ENCODE measurements around the gene FOXR1. TPM values are rescaled to one million over a fixed set of nuclear protein-coding genes. Genes with fewer than 3 reads are reported as not detected.
A peak's percentile ranks its signal among the peaks of the same experiment; 100 is the strongest.
"Not testable (repeated sequence)": the region's sequence is repeated elsewhere in the genome, so short reads cannot be mapped to it uniquely, and the experiment has no call there.

The FOXR1 gene
- total and polyA plus RNA-seq, 7 experiments from 2014 or later, result not detected

DNA sequence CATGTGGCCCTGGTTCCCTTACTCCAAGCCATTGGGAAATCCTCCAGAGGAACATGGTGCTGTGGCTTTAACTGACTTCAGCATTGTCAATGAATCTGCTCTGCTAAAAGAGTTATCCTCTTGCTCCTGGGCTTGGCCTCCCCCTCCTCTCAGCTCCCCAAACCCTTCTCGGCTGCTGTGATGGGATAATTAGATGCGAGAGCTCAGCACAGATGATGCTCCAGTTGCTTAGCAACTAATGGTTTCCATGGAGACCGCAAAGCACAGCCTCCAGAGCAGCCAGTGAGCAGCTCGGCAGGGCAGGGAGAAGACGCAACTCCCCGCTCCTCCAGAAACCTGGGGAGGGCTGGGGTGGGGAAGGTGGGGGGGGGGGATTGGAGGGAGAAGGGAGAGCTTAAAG lies 18.3 kb upstream of the FOXR1 start:
- Histone ChIP-seq H3K4me3 (ENCODE audit: low read length) (no peak overlapping the region), H3K36me3 (ENCODE audit: control insufficient read depth in 2 of 3, insufficient read depth in 3 of 3, low read length in 3 of 3) (no peaks in the 10 kb centered on the region), H3K27me3 (ENCODE audit: control insufficient read depth in 2 of 2, insufficient read depth in 2 of 2, low read length in 2 of 2) (no peaks in the 10 kb centered on the region), H3K9me3 (ENCODE audit: control insufficient read depth in 2 of 3, low read length in 3 of 3) (no peaks in the 10 kb centered on the region), H3K27ac (ENCODE audit: low read depth, low read length) (no peak overlapping the region), H3K4me1 (ENCODE audit: control insufficient read depth in 2 of 2, insufficient read depth in 2 of 2, low read length in 2 of 2) (no peaks in the 10 kb centered on the region)
- H3K4me3 Mint-ChIP-seq, result no peak overlapping the region
- ATAC-seq, result no peak
- H3K4me1 Mint-ChIP-seq, result peaks cover 0 to 9% (median 5%) of the 10 kb centered on the region in 7 donors
- H3K27me3 Mint-ChIP-seq, result peaks cover 0 to 33% (median 0%) of the 10 kb centered on the region in 5 donors
- DNase-seq, result no peak
- intact Hi-C loops (cut with micrococcal nuclease), result no loop called here
- no peaks in the 10 kb centered on the region for H3K36me3 Mint-ChIP-seq
- CTCF ChIA-PET, result interaction anchor here (0.6 to 1.0 kb wide), 2 partner anchors 76 to 266 kb away, joined by 4 to 5 read pairs; no protein-coding TSS in a partner anchor
- no peaks in the 10 kb centered on the region for H3K9me3 Mint-ChIP-seq
- peak overlapping the region in 1 of 9 donors; percentile 72 for H3K27ac Mint-ChIP-seq
- POLR2A ChIA-PET, result interaction anchor here (1.8 to 2.8 kb wide), 2 partner anchors 58 to 264 kb away, joined by 4 to 6 read pairs; no protein-coding TSS in a partner anchor

DNA sequence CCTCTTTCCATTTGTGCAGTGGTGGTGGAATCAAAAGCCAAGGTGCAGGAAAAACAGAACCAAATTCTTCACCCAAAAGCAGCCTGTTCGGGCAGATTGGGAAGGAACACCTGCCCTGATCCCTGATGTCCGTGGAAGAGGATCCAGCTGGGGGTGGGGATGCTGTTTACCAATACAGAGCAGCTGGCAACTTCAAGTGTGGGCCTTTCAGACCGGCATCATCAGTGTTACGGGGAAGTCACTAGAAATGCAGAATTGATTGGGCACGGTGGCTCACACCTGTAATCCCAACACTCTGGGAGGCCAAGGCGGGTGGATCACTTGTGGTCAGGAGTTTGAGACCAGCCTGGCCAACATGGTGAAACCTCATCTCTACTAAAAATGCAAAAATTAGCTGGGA lies 17.6 kb upstream of the FOXR1 start:
- intact Hi-C loops (cut with micrococcal nuclease), result loop anchor here in 1 of 2 donors (2.0 kb wide), 1 partner anchor 15 kb away; no protein-coding TSS in a partner anchor

DNA sequence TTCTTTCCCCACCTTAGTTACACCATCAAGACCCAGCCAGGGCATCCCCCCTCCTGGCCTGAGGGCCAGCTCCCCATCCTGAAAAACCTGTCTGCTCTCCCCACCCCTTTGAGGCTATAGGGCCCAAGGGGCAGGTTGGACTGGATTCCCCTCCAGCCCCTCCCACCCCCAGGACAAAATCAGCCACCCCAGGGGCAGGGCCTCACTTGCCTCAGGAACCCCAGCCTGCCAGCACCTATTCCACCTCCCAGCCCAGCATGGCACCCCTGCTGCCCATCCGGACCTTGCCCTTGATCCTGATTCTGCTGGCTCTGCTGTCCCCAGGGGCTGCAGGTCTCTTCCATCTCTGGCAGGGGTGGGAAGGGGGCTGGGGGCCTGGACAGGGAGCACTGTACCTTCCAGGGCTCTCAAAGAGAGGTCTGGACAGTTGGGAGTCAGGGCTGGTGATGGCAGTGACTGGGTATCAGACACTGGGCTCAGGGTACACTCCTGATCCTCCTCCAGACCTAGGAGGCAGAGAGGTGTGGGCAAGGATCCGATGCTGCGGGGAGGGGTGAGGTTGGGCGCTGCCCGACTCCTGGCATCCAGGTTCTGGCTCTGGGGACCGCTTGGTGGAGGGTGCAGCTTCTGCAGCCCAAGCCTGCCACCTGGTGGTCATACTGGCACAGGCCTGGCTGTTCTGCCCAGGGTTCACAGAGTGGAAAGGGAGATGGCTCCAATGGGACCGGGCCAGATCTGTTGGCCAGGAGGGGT lies 15.3 kb upstream of the FOXR1 start, which contains the start of gene UPK2:
TSS of gene UPK2 (plus strand) at position 205 of the 753 bp plus-strand sequence. CDS start at position 258, 53 bp downstream.
- H3K4me3 ChIP-seq (ENCODE audit: low read length), result no peak within 1 kb of the TSS
- peak; percentile 74 to 91 (median 83) for DNase-seq
- peak within 1 kb of the TSS in 8 of 9 donors; percentile 2 to 77 (median 54) for H3K27ac Mint-ChIP-seq
- CTCF ChIA-PET, result interaction anchor here (0.6 to 2.2 kb wide), 17 partner anchors 12 to 771 kb away, joined by 3 to 11 read pairs (median 3); no protein-coding TSS in a partner anchor
- no peaks in the 10 kb centered on the region for H3K9me3 Mint-ChIP-seq
- POLR2A ChIA-PET, result interaction anchor here (0.6 to 1.8 kb wide), 7 partner anchors 13 to 180 kb away, joined by 3 to 5 read pairs (median 3); no protein-coding TSS in a partner anchor
- H3K4me3 Mint-ChIP-seq, result peak within 1 kb of the TSS in 1 of 10 donors; percentile 49
- no peaks in the 10 kb centered on the region for H3K4me1 ChIP-seq (ENCODE audit: control insufficient read depth in 2 of 2, insufficient read depth in 2 of 2, low read length in 2 of 2)
- peaks cover 0 to 11% (median 5%) of the 10 kb centered on the region in 7 donors for H3K4me1 Mint-ChIP-seq
- no peak within 1 kb of the TSS for H3K27ac ChIP-seq (ENCODE audit: low read depth, low read length)
- peak; percentile 99 for ATAC-seq
- peaks cover 0 to 31% (median 0%) of the 10 kb centered on the region in 5 donors for H3K27me3 Mint-ChIP-seq
- no peaks in the 10 kb centered on the region for H3K27me3 ChIP-seq (ENCODE audit: control insufficient read depth in 2 of 2, insufficient read depth in 2 of 2, low read length in 2 of 2)
- H3K36me3 ChIP-seq (ENCODE audit: control insufficient read depth in 2 of 3, insufficient read depth in 3 of 3, low read length in 3 of 3), result no peaks in the 10 kb centered on the region
- intact Hi-C loops (cut with micrococcal nuclease), result loop anchor here (1.0 to 2.0 kb wide), 9 partner anchors 26 to 361 kb away; partner anchors contain the start of genes DDX6 (in 1 of the 2) and SLC37A4 (in 1 of the 2)
- H3K9me3 ChIP-seq (ENCODE audit: control insufficient read depth in 2 of 3, low read length in 3 of 3), result no peaks in the 10 kb centered on the region
- H3K36me3 Mint-ChIP-seq, result no peaks in the 10 kb centered on the region

More for the DNA sequence above, 17.6 kb upstream of the FOXR1 start:
- not testable (repeated sequence) for H3K9me3 Mint-ChIP-seq; H3K4me1 ChIP-seq (ENCODE audit: control insufficient read depth in 2 of 2, insufficient read depth in 2 of 2, low read length in 2 of 2); H3K4me3 ChIP-seq (ENCODE audit: low read length); H3K36me3 ChIP-seq (ENCODE audit: control insufficient read depth in 2 of 3, insufficient read depth in 3 of 3, low read length in 3 of 3); H3K4me1 Mint-ChIP-seq; H3K27me3 ChIP-seq (ENCODE audit: control insufficient read depth in 2 of 2, insufficient read depth in 2 of 2, low read length in 2 of 2); H3K27ac ChIP-seq (ENCODE audit: low read depth, low read length); ATAC-seq; H3K36me3 Mint-ChIP-seq; H3K4me3 Mint-ChIP-seq; DNase-seq; H3K9me3 ChIP-seq (ENCODE audit: control insufficient read depth in 2 of 3, low read length in 3 of 3); H3K27ac Mint-ChIP-seq
- ChIA-PET CTCF (interaction anchor here (0.8 to 1.2 kb wide), 2 partner anchors 264 to 289 kb away, joined by 3 to 6 read pairs; no protein-coding TSS in a partner anchor), POLR2A (interaction anchor here (1.8 to 2.8 kb wide), 2 partner anchors 58 to 264 kb away, joined by 4 to 6 read pairs; no protein-coding TSS in a partner anchor)
- H3K27me3 Mint-ChIP-seq, result peaks cover 0 to 31% (median 0%) of the 10 kb centered on the region in 5 donors

DNA sequence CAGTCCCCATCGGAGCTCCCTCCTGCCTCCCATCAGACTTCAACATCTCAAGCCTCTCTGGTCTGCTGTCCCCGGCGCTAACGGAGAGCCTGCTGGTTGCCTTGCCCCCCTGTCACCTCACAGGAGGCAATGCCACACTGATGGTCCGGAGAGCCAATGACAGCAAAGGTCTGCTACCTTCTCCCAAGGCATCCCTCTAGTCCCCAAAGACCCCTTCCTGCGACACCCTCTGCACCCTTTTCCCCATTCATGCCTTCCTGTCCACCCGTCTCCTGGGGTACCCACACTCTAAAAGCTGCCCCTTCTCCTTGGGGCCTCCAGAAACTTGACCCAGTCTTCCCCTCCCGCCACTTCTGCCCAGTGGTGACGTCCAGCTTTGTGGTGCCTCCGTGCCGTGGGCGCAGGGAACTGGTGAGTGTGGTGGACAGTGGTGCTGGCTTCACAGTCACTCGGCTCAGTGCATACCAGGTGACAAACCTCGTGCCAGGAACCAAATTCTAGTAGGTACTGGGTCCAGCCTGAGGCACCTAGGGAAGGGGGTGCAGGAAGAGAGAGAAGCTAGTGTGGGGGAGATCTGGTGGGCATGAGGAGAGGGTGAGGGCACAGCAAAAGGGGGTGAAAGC lies 14.6 kb upstream of the FOXR1 start:
- Mint-ChIP-seq H3K9me3 (no peaks in the 10 kb centered on the region), H3K4me3 (no peak overlapping the region), H3K4me1 (peaks cover 0 to 11% (median 5%) of the 10 kb centered on the region in 7 donors), H3K36me3 (no peaks in the 10 kb centered on the region), H3K27me3 (peaks cover 0 to 29% (median 0%) of the 10 kb centered on the region in 5 donors), H3K27ac (peak overlapping the region in 4 of 9 donors; percentile 2 to 68 (median 34))
- no peaks in the 10 kb centered on the region for H3K4me1 ChIP-seq (ENCODE audit: control insufficient read depth in 2 of 2, insufficient read depth in 2 of 2, low read length in 2 of 2)
- CTCF ChIA-PET, result interaction anchor here (0.6 to 2.2 kb wide), 20 partner anchors 12 to 772 kb away, joined by 3 to 11 read pairs (median 3); no protein-coding TSS in a partner anchor
- no peak overlapping the region for H3K27ac ChIP-seq (ENCODE audit: low read depth, low read length)
- no peaks in the 10 kb centered on the region for H3K36me3 ChIP-seq (ENCODE audit: control insufficient read depth in 2 of 3, insufficient read depth in 3 of 3, low read length in 3 of 3)
- H3K4me3 ChIP-seq (ENCODE audit: low read length), result no peak overlapping the region
- intact Hi-C loops (cut with micrococcal nuclease), result loop anchor here (1.0 to 2.0 kb wide), 9 partner anchors 27 to 362 kb away; partner anchors contain the start of genes DDX6 (in 1 of the 2) and SLC37A4 (in 1 of the 2)
- H3K27me3 ChIP-seq (ENCODE audit: control insufficient read depth in 2 of 2, insufficient read depth in 2 of 2, low read length in 2 of 2), result no peaks in the 10 kb centered on the region
- ATAC-seq (peak; percentile 17), DNase-seq (no peak)
- POLR2A ChIA-PET, result interaction anchor here (0.6 to 1.8 kb wide), 7 partner anchors 14 to 181 kb away, joined by 3 to 5 read pairs (median 3); no protein-coding TSS in a partner anchor
- H3K9me3 ChIP-seq (ENCODE audit: control insufficient read depth in 2 of 3, low read length in 3 of 3), result no peaks in the 10 kb centered on the region

DNA sequence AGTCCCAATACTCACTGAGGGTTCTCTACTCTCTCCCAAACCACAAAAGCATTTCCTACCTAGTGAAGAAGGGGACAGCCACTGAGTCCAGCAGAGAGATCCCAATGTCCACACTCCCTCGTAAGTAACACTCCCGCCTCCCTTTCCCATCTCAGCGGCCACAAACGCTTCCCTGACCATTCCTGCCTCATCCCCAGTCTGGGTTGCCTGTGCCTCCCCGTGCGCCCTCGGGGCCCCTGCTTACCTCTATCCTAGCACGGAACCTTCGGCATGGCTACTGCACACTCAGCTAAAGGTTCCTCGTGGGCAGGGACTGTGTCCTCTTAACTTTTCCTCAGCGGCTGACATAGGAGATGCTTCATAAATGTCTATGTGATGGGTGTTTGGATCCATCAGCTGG lies 14.0 kb upstream of the FOXR1 start:
- Mint-ChIP-seq H3K27ac (peak overlapping the region in 1 of 9 donors; percentile 26), H3K27me3 (peaks cover 0 to 28% (median 0%) of the 10 kb centered on the region in 5 donors), H3K4me1 (peaks cover 0 to 11% (median 5%) of the 10 kb centered on the region in 7 donors), H3K9me3 (no peaks in the 10 kb centered on the region), H3K4me3 (no peak overlapping the region), H3K36me3 (no peaks in the 10 kb centered on the region)
- ATAC-seq (no peak), DNase-seq (no peak)
- Histone ChIP-seq H3K4me1 (ENCODE audit: control insufficient read depth in 2 of 2, insufficient read depth in 2 of 2, low read length in 2 of 2) (no peaks in the 10 kb centered on the region), H3K4me3 (ENCODE audit: low read length) (no peak overlapping the region), H3K36me3 (ENCODE audit: control insufficient read depth in 2 of 3, insufficient read depth in 3 of 3, low read length in 3 of 3) (no peaks in the 10 kb centered on the region), H3K27ac (ENCODE audit: low read depth, low read length) (no peak overlapping the region), H3K27me3 (ENCODE audit: control insufficient read depth in 2 of 2, insufficient read depth in 2 of 2, low read length in 2 of 2) (no peaks in the 10 kb centered on the region), H3K9me3 (ENCODE audit: control insufficient read depth in 2 of 3, low read length in 3 of 3) (no peaks in the 10 kb centered on the region)
- POLR2A ChIA-PET, result interaction anchor here (0.8 to 1.8 kb wide), 5 partner anchors 14 to 53 kb away, joined by 3 to 5 read pairs (median 4); no protein-coding TSS in a partner anchor
- intact Hi-C loops (cut with micrococcal nuclease), result loop anchor here (2.0 kb wide), 3 partner anchors 29 to 349 kb away; partner anchors contain the start of gene SLC37A4 (in 1 of the 2)
- CTCF ChIA-PET, result interaction anchor here (0.6 to 2.2 kb wide), 16 partner anchors 13 to 363 kb away, joined by 3 to 11 read pairs (median 3); no protein-coding TSS in a partner anchor

DNA sequence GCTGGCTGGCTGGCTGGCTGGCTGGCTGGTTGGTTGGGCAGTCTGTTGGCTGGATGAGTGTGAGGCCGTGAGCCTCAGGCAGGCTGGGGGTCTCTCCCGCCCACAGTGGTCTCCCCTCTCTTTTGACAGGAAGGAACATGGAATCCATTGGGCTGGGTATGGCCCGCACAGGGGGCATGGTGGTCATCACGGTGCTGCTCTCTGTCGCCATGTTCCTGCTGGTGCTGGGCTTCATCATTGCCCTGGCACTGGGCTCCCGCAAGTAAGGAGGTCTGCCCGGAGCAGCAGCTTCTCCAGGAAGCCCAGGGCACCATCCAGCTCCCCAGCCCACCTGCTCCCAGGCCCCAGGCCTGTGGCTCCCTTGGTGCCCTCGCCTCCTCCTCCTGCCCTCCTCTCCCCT lies 13.6 kb upstream of the FOXR1 start:
- no peak overlapping the region for H3K4me3 Mint-ChIP-seq
- Histone ChIP-seq H3K9me3 (ENCODE audit: control insufficient read depth in 2 of 3, low read length in 3 of 3) (no peaks in the 10 kb centered on the region), H3K27ac (ENCODE audit: low read depth, low read length) (no peak overlapping the region), H3K4me1 (ENCODE audit: control insufficient read depth in 2 of 2, insufficient read depth in 2 of 2, low read length in 2 of 2) (no peaks in the 10 kb centered on the region), H3K36me3 (ENCODE audit: control insufficient read depth in 2 of 3, insufficient read depth in 3 of 3, low read length in 3 of 3) (no peaks in the 10 kb centered on the region), H3K27me3 (ENCODE audit: control insufficient read depth in 2 of 2, insufficient read depth in 2 of 2, low read length in 2 of 2) (no peaks in the 10 kb centered on the region), H3K4me3 (ENCODE audit: low read length) (no peak overlapping the region)
- ChIA-PET POLR2A (interaction anchor here (1.8 kb wide), 1 partner anchor 18 kb away, joined by 5 read pairs; no protein-coding TSS in a partner anchor), CTCF (interaction anchor here (1.0 to 1.8 kb wide), 6 partner anchors 15 to 49 kb away, joined by 3 to 11 read pairs (median 6); no protein-coding TSS in a partner anchor)
- H3K27me3 Mint-ChIP-seq, result peaks cover 0 to 24% (median 0%) of the 10 kb centered on the region in 5 donors
- H3K27ac Mint-ChIP-seq, result no peak overlapping the region
- H3K9me3 Mint-ChIP-seq, result no peaks in the 10 kb centered on the region
- no peak for DNase-seq
- ATAC-seq, result no peak
- intact Hi-C loops (cut with micrococcal nuclease), result loop anchor here (2.0 kb wide), 3 partner anchors 29 to 349 kb away; partner anchors contain the start of gene SLC37A4 (in 1 of the 2)
- no peaks in the 10 kb centered on the region for H3K36me3 Mint-ChIP-seq
- H3K4me1 Mint-ChIP-seq, result peaks cover 0 to 11% (median 5%) of the 10 kb centered on the region in 7 donors

Data from naive thymus-derived CD4-positive, alpha-beta T cell (primary cell).